VCaP (cell line): ENCODE data around the gene PACS2.

Experiments used
- H3K27ac ChIP-seq: fragments of 450-650 bp; 2 replicates; pipeline ENCODE4 v1.5.1; 2017
- CTCF ChIP-seq: fragments of 450-650 bp; conservative IDR thresholded peaks from 2 replicates; pipeline ENCODE4 v1.5.1; 2017; ENCODE audit warnings: mild to moderate bottlenecking, moderate library complexity

The PACS2 gene

GRCh38 chr14:105353136-105353535, 38.6 kb downstream of the PACS2 start:
- no peak overlapping the region for H3K27ac ChIP-seq

GRCh38 chr14:105354541-105354940, 40.0 kb downstream of the PACS2 start:
- no peak overlapping the region for H3K27ac ChIP-seq
- no peak for TF ChIP-seq CTCF

More at GRCh38 chr14:105353136-105353535, 38.6 kb downstream of the PACS2 start:
- TF ChIP-seq CTCF: no peak

- H3K27ac ChIP-seq: no peak overlapping the region
- no peak for TF ChIP-seq CTCF
Measured at GRCh38 chr14:105355049-105355575, 40.6 kb downstream of the PACS2 start.

- TF ChIP-seq CTCF: no peak
- no peak overlapping the region for H3K27ac ChIP-seq
Measured at GRCh38 chr14:105355850-105356604, 41.5 kb downstream of the PACS2 start.

GRCh38 chr14:105356927-105357326, 42.4 kb downstream of the PACS2 start:
- TF ChIP-seq CTCF: no peak
- no peak overlapping the region for H3K27ac ChIP-seq

GRCh38 chr14:105357626-105358025, 43.1 kb downstream of the PACS2 start:
- no peak overlapping the region for H3K27ac ChIP-seq
- TF ChIP-seq CTCF: no peak

GRCh38 chr14:105358140-105358846, 43.7 kb downstream of the PACS2 start:
- TF ChIP-seq CTCF: no peak
- no peak overlapping the region for H3K27ac ChIP-seq
